AG09319 (cell line): ENCODE results near the gene TIMP1.
A peak's percentile ranks its signal among the peaks of the same experiment; 100 is the strongest.

ENCODE experiments used
- DNase-seq: peaks from one replicate; pipeline ENCODE4 v3.0.0-alpha.2; 2010; ENCODE audit warnings: low read depth; ENCODE audit errors: extremely low read depth
- TF ChIP-seq, protein P1 (sequence below): IDR thresholded peaks from 2 replicates; pipeline ENCODE4 v1.5.1; 2011; ENCODE audit warnings: low read depth, mild to moderate bottlenecking, inconsistent platforms, low read length, moderate library complexity

Gene TIMP1

DNA sequence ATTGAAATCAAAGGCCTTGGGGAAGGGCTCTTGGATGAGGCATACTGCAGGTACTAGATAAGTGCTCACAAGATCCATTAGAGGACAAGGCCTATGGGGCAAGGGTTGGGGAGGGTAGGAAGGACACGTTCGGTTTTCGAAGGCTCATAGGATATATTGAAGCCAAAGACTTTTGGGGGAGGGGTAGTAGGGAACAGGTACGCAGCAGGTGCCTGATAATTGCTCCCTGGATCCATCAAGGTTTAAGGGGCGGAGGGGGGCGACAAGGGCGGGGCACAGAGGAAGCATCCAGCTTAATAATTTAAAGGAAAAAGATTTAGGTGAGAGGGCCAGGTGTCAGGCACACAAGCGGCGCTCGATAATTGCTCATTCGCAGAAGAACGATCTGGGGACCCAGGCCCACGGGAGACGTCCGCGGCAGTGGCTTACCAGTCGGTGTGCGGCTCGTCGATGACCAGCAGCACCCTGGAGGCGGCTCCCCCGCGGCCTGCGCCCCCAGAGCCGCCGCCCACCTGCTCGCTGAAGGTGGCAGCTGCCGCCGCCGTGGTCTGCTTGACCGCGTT is 36.8 kb downstream of the TIMP1 start:
- TF ChIP-seq, protein P1, sequence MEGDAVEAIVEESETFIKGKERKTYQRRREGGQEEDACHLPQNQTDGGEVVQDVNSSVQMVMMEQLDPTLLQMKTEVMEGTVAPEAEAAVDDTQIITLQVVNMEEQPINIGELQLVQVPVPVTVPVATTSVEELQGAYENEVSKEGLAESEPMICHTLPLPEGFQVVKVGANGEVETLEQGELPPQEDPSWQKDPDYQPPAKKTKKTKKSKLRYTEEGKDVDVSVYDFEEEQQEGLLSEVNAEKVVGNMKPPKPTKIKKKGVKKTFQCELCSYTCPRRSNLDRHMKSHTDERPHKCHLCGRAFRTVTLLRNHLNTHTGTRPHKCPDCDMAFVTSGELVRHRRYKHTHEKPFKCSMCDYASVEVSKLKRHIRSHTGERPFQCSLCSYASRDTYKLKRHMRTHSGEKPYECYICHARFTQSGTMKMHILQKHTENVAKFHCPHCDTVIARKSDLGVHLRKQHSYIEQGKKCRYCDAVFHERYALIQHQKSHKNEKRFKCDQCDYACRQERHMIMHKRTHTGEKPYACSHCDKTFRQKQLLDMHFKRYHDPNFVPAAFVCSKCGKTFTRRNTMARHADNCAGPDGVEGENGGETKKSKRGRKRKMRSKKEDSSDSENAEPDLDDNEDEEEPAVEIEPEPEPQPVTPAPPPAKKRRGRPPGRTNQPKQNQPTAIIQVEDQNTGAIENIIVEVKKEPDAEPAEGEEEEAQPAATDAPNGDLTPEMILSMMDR: no peak
- DNase-seq: no peak

DNA sequence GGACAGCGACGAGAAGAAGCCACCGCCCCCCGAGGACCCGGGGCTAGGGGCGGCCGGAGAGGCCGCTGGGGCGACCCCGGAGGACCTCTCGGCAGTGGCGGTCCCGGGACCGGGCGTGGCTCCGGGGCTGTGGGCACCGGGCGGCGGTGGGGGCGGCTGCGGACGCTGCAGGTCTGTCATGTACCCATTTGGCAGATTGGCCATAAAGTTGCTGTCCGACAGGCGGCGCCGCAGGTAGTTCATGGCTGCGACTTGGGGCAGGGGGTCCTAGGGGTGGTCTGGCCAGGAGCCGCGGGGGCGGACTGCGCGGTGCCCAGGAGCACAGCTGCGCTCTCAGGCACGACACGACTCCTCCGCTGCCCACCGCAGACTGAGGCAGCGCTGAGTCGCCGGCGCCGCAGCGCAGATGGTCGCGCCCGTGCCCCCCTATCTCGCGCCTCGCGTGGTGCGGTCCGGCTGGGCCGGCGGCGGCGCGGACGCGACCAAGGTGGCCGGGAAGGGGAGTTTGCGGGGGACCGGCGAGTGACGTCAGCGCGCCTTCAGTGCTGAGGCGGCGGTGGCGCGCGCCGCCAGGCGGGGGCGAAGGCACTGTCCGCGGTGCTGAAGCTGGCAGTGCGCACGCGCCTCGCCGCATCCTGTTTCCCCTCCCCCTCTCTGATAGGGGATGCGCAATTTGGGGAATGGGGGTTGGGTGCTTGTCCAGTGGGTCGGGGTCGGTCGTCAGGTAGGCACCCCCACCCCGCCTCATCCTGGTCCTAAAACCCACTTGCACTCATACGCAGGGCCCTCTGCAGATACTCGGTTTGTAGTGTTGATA is 37.5 kb downstream of the TIMP1 start, which contains the start of gene SYN1:
Gene SYN1 (minus strand): TSS at position 372 of the 817 bp plus-strand sequence. CDS start 129 bp downstream, at position 243.
- TF ChIP-seq, protein P1: no peak; the same call in 1 of the 2 replicates
- DNase-seq: no peak

DNA sequence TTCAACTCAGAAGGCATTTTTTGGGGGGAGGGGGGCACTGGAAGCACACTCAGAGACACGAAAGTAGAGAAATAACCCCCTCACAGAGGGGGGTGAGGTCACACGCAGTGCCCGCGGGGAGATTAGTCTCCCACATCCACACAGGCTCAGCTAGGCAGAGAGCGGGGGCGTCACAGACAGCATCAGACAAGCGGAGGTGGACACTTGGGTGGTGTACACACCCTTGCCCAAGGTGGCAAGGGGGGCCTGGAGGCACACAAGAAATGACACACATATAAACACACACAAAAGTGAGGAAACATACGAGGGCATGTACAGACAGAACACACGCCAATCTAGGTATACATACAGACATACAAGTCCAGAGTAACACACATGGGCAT is 38.1 kb downstream of the TIMP1 start:
- no peak for DNase-seq
- TF ChIP-seq, protein P1: no peak

DNA sequence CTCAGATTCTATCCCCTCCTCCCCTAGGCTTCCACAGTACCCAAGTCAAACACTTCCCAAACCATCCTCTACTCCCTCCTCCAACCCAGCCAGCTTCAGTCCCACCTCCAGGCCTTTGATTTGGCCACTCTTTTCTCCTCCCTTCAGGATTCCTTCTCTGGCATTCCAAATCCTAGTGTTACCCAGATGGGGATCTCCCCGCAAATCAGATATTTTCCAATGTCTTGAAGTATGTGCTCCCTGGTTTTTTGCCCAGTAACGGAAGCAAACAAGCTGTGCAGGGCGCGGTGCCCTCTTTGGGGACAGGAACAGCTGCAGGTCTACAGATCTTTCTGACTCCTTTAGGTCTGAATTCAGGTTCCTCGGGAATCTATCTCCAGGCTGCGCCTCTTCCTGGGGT is 39.6 kb downstream of the TIMP1 start:
- TF ChIP-seq, protein P1: no peak
- DNase-seq: no peak

DNA sequence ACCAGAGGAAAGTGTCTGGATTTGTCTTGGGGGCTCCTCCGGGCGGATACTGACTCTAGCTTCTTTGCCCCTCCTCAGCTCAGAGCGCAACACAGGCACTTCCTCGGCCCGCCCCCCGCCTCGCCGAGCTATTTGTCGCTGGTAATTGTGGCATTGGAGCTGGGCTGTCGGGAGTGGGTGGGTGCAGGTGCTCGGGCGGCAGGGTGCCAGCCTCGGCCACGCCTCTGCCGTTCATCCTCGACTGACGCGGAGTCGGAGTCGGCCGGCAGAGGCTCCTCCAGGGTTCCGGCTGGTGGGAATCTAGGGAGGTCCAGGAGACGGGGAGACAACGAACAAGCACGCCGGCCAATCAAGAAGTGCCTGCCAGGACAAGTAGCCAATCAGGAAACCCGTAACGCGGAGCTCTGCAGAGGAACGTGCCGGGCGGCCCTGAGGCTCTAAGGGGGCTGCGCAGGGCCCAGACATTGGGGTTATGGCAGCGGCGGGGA is 41.3 kb downstream of the TIMP1 start:
- DNase-seq: peak; percentile 28

DNA sequence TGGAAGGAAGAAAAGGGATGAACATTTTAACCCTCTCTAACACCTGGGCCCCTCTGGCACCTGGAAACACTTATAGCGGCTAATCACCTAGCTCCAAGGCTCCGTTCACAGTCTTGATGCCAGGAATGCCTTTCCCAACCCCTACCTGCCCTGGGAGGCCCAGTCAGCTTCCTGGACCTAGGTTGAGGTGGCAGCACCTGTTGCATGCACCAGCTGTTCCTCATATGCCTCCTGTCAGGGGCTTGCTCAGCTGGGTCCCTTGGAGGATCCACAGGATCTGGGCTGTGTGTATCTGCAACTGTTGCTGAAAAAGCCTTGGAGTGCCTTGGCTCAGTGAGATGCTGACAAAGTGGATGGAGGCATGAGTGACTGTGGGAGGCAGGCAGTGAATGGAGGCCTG is 43.1 kb downstream of the TIMP1 start:
- TF ChIP-seq, protein P1: no peak
- DNase-seq: no peak

More for the DNA sequence above, 41.3 kb downstream of the TIMP1 start:
- TF ChIP-seq, protein P1: no peak

DNA sequence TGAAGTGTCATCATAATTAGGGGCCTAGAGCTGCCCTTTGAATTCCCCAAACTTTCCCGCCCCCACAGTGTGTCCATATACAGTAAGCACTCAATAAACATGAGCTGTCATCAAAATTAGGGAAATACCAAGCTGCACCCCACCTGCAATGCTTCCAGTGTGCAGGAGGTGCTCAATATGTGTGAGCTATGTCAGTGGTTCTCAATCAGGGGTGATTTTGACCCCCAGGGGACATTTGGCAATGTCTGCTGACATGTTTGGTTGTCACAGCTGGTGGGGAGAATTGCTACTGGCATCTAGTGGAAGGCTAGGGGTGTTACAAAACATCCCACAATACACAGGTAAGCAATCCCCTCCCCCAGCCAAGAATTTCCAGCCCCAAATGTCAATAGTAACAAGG is 46.7 kb downstream of the TIMP1 start:
- TF ChIP-seq, protein P1: no peak
- DNase-seq: no peak
